Neural cell (in vitro differentiated cells): ENCODE measurements around the gene SAMD7. TPM values are rescaled to one million over a fixed set of nuclear protein-coding genes. Genes with fewer than 3 reads are reported as not detected.

Source experiments
- H2AFZ ChIP-seq: fragments of 200-600, 300-800 bp; sonication (generic), shearing (Covaris generic); 2 replicates; pipeline ENCODE4 v1.6.0; 2014; ENCODE audit warnings: low read depth, mild to moderate bottlenecking, antibody characterized with exemption, low read length, moderate library complexity
- H3F3A ChIP-seq: fragments of 200-600 bp; shearing (Covaris generic); 2 replicates; pipeline ENCODE4 v1.6.1; 2016; ENCODE audit warnings: mild to moderate bottlenecking, moderate library complexity, mixed read lengths, antibody characterized with exemption, low read length; ENCODE audit not compliant: insufficient read depth, poor library complexity, severe bottlenecking
- H3K27ac ChIP-seq: fragments of 200-600, 300-800 bp; sonication (generic), shearing (Covaris generic); 2 replicates; pipeline ENCODE4 v1.5.1; 2014; ENCODE audit warnings: mild to moderate bottlenecking, low read length, moderate library complexity
- H3K27me3 ChIP-seq: fragments of 300-800, 200-600 bp; sonication (generic), shearing (Covaris generic); 2 replicates; pipeline ENCODE4 v1.6.0; 2014; ENCODE audit warnings: mild to moderate bottlenecking, low read depth, low read length, moderate library complexity; ENCODE audit not compliant: insufficient read depth
- H3K36me3 ChIP-seq: fragments of 300-800, 200-600 bp; sonication (generic), shearing (Covaris generic); 2 replicates; pipeline ENCODE4 v1.5.1; 2014; ENCODE audit warnings: mild to moderate bottlenecking, antibody characterized with exemption, low read length, moderate library complexity; ENCODE audit not compliant: insufficient read depth
- H3K4me2 ChIP-seq: fragments of 300-800, 200-600 bp; sonication (generic), shearing (Covaris generic); 2 replicates; pipeline ENCODE4 v1.6.0; 2014; ENCODE audit warnings: mild to moderate bottlenecking, low read length
- H3K4me3 ChIP-seq: fragments of 300-800, 200-600 bp; sonication (generic), shearing (Covaris generic); 2 replicates; pipeline ENCODE4 v1.5.1; 2014; ENCODE audit warnings: mild to moderate bottlenecking, low read length, moderate library complexity
- H3K79me2 ChIP-seq: fragments of 200-600 bp; shearing (Covaris generic); replicated peaks from 2 replicates; pipeline ENCODE4 v1.6.0; 2014; ENCODE audit warnings: mild to moderate bottlenecking, low read length, moderate library complexity; ENCODE audit not compliant: insufficient read depth
- H3K9ac ChIP-seq: fragments of 300-800, 200-600 bp; sonication (generic), shearing (Covaris generic); 2 replicates; pipeline ENCODE4 v1.6.1; 2016; ENCODE audit warnings: mild to moderate bottlenecking, low read length, mixed read lengths
- H3K9me2 ChIP-seq: fragments of 200-600 bp; shearing (Covaris generic); 2 replicates; pipeline ENCODE4 v1.6.1; 2016; ENCODE audit warnings: mild to moderate bottlenecking, low read length, mixed read lengths; ENCODE audit not compliant: insufficient read depth
- H3K9me3 ChIP-seq: fragments of 200-600, 300-800 bp; sonication (generic), shearing (Covaris generic); 2 replicates; pipeline ENCODE4 v1.6.1; 2016; ENCODE audit warnings: mild to moderate bottlenecking, mixed run types, low read length, moderate library complexity, mixed read lengths
- H4K20me1 ChIP-seq: fragments of 200-600 bp; shearing (Covaris generic); 2 replicates; pipeline ENCODE4 v1.6.1; 2016; ENCODE audit warnings: mild to moderate bottlenecking, mixed run types; ENCODE audit not compliant: insufficient read depth
- EP300 ChIP-seq: fragments of 450-650 bp; conservative IDR thresholded peaks from 2 replicates; pipeline ENCODE4 v1.6.1; 2014; ENCODE audit warnings: antibody characterized with exemption, mild to moderate bottlenecking, moderate library complexity; ENCODE audit not compliant: poor library complexity, severe bottlenecking
- EZH2 ChIP-seq: fragments of 200-600, 300-800 bp; shearing (Covaris generic), sonication (generic); IDR thresholded peaks from 2 replicates; pipeline ENCODE4 v1.6.1; 2014; ENCODE audit warnings: antibody characterized with exemption, low read length, borderline replicate concordance, mild to moderate bottlenecking; ENCODE audit not compliant: insufficient read depth, poor library complexity, severe bottlenecking
- MXI1 ChIP-seq: fragments of 450-650 bp; conservative IDR thresholded peaks from 2 replicates; pipeline ENCODE4 v1.6.1; 2014; ENCODE audit warnings: antibody characterized with exemption, mild to moderate bottlenecking; ENCODE audit not compliant: poor library complexity, severe bottlenecking
- POLR2AphosphoS5 ChIP-seq: IDR thresholded peaks from 2 replicates; pipeline ENCODE4 v1.6.1; 2012
- RAD21 ChIP-seq: fragments of 450-650 bp; conservative IDR thresholded peaks from 2 replicates; pipeline ENCODE4 v1.6.1; 2014; ENCODE audit warnings: antibody characterized with exemption, mild to moderate bottlenecking, moderate library complexity
- REST ChIP-seq: IDR thresholded peaks from 2 replicates; pipeline ENCODE4 v1.6.1; 2012; ENCODE audit warnings: borderline replicate concordance
- SMC3 ChIP-seq: fragments of 450-650 bp; conservative IDR thresholded peaks from 2 replicates; pipeline ENCODE4 v1.6.1; 2014; ENCODE audit warnings: antibody characterized with exemption, mild to moderate bottlenecking, moderate library complexity; ENCODE audit not compliant: poor library complexity
- TAF1 ChIP-seq: IDR thresholded peaks from 2 replicates; pipeline ENCODE4 v1.6.1; 2012; ENCODE audit warnings: low read depth
- polyA plus RNA-seq: library from polyadenylated mRNA; depleted of rRNA; stranded (reverse); fragments of >200 nt; gene quantifications from 2 replicates; pipeline ENCODE4 v1.2.3, GENCODE V29; 2014
- TF ChIP-seq, protein P1 (sequence below): fragments of 450-650 bp; IDR thresholded peaks from 2 replicates; pipeline ENCODE4 v1.5.1; 2014; ENCODE audit warnings: antibody characterized with exemption, mild to moderate bottlenecking, moderate library complexity; ENCODE audit not compliant: poor library complexity, severe bottlenecking

The SAMD7 gene
- polyA plus RNA-seq, 1 donor from 2014 or later, result not detected

GRCh38 chr3:169939751-169940150, 28.4 kb downstream of the SAMD7 start:
- Histone ChIP-seq H3K36me3 (no peaks in the 10 kb centered on the region), H3F3A (no peaks in the 10 kb centered on the region), H4K20me1 (no peaks in the 10 kb centered on the region), H3K27me3 (no peaks in the 10 kb centered on the region), H3K9me3 (no peaks in the 10 kb centered on the region), H3K9ac (no peak overlapping the region), H3K79me2 (no peaks in the 10 kb centered on the region), H3K4me2 (no peak overlapping the region), H2AFZ (no peak overlapping the region), H3K4me3 (no peak overlapping the region), H3K27ac (no peak overlapping the region), H3K9me2 (no peaks in the 10 kb centered on the region)
- TF ChIP-seq, protein P1, sequence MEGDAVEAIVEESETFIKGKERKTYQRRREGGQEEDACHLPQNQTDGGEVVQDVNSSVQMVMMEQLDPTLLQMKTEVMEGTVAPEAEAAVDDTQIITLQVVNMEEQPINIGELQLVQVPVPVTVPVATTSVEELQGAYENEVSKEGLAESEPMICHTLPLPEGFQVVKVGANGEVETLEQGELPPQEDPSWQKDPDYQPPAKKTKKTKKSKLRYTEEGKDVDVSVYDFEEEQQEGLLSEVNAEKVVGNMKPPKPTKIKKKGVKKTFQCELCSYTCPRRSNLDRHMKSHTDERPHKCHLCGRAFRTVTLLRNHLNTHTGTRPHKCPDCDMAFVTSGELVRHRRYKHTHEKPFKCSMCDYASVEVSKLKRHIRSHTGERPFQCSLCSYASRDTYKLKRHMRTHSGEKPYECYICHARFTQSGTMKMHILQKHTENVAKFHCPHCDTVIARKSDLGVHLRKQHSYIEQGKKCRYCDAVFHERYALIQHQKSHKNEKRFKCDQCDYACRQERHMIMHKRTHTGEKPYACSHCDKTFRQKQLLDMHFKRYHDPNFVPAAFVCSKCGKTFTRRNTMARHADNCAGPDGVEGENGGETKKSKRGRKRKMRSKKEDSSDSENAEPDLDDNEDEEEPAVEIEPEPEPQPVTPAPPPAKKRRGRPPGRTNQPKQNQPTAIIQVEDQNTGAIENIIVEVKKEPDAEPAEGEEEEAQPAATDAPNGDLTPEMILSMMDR, result no peak

- Histone ChIP-seq H3K4me2 (no peak overlapping the region), H3F3A (no peaks in the 10 kb centered on the region), H3K9me2 (no peaks in the 10 kb centered on the region), H4K20me1 (no peaks in the 10 kb centered on the region), H3K9ac (no peak overlapping the region), H3K27ac (no peak overlapping the region), H2AFZ (no peak overlapping the region), H3K36me3 (no peaks in the 10 kb centered on the region), H3K4me3 (no peak overlapping the region), H3K79me2 (no peaks in the 10 kb centered on the region), H3K27me3 (no peaks in the 10 kb centered on the region), H3K9me3 (no peaks in the 10 kb centered on the region)
- TF ChIP-seq MXI1, result no peak
- TF ChIP-seq RAD21, result no peak
- no peak for TF ChIP-seq TAF1
- no peak for TF ChIP-seq REST
- no peak for TF ChIP-seq EP300
- no peak for TF ChIP-seq EZH2
Measured at GRCh38 chr3:169940470-169941181, 29.3 kb downstream of the SAMD7 start.

DNA sequence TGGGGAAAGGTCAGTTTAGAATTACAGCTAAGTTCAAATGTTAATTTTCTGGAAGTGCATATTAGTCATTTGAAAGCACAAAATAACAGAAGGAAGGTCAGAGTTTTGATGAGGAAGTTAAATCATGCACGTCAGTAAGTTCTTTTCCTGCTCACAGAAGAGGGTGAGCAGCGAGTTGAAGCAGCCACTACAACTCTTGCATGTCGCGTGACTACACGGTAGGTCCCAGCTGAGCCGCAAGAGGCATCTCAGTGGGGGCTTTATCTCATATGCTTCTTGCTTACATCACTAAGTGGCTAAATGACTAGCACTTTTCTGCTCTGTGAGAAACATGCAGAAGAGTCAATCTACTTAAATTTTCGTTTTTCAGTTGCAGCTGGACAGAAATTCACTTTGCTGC, 33.9 kb downstream of the SAMD7 start:
- Histone ChIP-seq H3K27ac (no peak overlapping the region), H3K9me3 (no peaks in the 10 kb centered on the region), H3K79me2 (no peaks in the 10 kb centered on the region), H3K27me3 (no peaks in the 10 kb centered on the region), H3K4me2 (no peak overlapping the region), H4K20me1 (no peaks in the 10 kb centered on the region), H3F3A (no peaks in the 10 kb centered on the region), H3K4me3 (no peak overlapping the region), H3K9ac (no peak overlapping the region), H2AFZ (no peak overlapping the region), H3K9me2 (no peaks in the 10 kb centered on the region), H3K36me3 (no peaks in the 10 kb centered on the region)
- TF ChIP-seq POLR2AphosphoS5 (no peak), SMC3 (no peak), RAD21 (no peak), TAF1 (no peak), EP300 (no peak), MXI1 (no peak), REST (no peak), EZH2 (no peak)
- TF ChIP-seq, protein P1, result no peak
